ENCODE results near the gene YEATS2.
"Not testable (repeated sequence)": the region's sequence is repeated elsewhere in the genome, so short reads cannot be mapped to it uniquely, and the experiment has no call there.

Gene YEATS2

DNA sequence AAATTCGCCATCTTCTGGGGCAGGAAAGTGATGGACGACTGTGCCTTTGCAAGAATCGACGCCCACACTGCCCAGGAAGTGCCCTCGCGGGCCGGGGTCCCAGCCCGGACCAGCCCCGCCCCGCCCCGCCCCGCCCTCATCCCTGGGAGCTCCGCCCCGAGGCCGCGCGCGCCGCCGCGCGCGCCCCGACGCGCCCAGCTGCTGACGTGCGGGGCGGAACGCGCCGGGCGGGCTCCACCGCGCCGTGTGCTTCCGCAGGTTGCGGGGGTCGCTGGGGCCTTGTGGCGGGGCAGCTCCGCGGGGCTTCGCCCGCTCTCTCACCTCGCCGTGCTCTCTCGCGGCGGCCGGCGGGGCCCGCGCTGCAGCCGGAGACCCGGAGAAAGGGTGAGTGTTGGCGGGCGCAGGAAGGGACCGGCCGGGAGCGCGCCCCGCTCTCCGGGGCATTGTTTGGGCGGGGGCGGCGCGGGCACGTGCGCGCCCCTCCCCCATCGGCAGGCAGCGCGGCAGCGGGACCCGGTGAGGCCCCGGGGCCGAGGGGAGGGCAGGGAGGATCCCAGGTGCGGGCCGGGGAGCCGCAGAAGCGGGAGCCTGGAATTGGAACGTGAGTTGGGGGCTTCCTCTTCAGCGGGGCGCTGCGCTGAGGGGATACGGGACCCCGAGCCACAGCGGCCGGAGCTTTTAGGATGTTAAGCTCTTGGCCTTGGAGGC is at the start of gene YEATS2:
Gene YEATS2 (plus strand): TSS at position 188 of the 708 bp plus-strand sequence. CDS start 17,366 bp downstream, outside the sequence.
- no peak for DNase-seq

DNA sequence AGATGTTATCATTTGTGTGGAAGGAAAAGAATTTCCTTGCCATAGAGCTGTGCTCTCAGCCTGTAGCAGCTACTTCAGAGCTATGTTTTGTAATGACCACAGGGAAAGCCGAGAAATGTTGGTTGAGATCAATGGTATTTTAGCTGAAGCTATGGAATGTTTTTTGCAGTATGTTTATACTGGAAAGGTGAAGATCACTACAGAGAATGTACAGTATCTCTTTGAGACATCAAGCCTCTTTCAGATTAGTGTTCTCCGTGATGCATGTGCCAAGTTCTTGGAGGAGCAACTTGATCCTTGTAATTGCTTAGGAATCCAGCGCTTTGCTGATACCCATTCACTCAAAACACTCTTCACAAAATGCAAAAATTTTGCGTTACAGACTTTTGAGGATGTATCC is 47.0 kb upstream of the YEATS2 start:
- no peak for DNase-seq

DNA sequence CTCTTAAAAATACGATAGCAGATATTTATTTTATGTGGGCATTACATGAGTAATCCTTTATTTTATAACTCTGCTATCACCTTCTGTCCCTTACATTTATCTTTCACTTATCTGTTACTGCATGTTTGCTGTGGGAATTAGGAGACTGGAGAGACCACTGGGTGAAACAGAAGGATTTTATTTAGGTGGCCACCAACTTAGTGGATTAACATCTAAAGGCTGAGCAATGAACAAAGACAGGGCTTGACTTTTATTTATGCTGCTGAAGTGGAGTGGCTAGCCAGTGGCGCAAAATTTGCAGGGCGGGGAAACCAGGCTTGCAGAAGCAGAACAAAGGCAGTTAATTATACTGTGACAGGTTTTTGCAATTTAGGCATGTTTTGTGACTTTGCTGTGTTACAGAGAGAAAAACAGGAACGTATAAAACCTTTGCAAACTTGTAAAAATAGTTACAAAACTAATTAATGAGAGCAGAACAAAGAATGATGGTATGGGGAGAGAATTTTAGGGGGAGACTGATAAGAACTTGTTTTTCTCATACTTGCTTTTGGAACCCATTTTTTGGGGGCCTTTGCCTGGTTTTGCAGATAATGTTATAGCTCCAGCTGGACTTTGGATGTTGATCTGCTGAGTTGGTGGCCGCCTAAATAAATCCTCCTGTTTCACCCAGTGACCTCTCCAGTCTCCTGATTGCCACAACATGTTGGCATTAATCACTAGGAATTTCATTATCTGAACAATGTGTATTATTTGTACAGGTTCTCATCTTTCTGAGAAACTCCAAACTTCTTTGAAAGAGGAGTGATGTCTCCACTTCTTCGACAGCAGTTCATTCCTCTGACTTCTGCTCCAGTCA is 44.2 kb upstream of the YEATS2 start:
- DNase-seq, result no peak

DNA sequence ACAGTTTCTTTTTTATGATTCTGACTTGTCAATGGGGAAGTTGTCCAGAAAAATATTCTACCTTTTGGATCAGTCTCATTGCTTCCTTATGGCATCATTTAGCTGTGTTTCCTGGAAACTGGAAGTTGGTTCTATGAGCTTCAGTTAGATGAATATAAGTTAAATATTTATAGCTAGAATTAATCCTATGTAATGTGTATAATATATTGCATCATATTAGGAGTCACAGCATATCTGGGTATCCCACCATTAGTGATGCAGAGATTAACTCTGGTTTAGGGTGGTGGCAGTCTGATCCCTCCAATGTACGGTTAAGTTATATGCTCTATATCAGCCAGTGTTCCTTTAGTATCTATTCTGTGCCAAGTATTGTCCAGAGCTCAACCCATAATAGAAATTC is 42.9 kb upstream of the YEATS2 start:
- DNase-seq, result no peak

DNA sequence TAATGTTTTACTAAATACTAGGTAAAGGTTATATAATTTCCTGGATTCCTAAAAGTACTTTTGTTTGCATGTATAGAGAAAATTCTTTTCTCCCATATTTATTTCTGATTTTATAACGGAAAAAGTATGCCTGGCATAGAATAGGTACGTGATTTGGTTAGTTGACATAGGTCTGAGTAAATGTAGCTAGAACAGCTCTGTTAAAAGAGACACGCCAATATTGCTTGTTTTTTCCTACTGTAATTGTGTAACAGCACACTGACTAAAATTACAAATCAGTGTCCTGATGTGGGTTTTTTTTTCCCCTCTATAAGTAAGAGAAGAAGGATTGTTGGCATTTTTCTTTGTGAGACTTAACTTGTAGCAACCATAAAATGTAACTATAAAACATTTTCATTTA is 35.5 kb upstream of the YEATS2 start:
- no peak for DNase-seq

GRCh38 chr3:183664913-183665381 is 32.6 kb upstream of the YEATS2 start:
- no peak for DNase-seq

- DNase-seq, result no peak
These were observed 17.5 kb upstream of the YEATS2 start for GRCh38 chr3:183680061-183680460.

DNA sequence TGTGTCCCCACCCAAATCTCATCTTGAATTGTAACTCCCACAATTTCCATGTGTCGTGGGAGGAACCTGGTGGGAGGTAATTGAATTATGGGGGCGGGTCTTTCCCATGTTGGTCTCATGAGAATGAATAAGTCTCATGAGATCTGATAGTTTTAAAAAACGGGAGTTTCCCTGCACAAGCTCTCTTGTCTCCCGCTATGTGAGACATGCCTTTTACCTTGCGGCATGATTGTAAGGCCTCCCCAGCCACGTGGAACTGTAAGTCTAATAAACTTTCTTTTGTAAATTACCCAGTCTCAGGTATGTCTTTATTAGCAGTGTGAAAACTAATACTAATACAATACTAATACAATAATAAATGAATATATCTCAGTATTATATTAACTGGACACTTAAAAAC is 9.9 kb upstream of the YEATS2 start:
- no peak for DNase-seq

- DNase-seq, result no peak
These were observed 8.7 kb upstream of the YEATS2 start for GRCh38 chr3:183688874-183689273.

DNA sequence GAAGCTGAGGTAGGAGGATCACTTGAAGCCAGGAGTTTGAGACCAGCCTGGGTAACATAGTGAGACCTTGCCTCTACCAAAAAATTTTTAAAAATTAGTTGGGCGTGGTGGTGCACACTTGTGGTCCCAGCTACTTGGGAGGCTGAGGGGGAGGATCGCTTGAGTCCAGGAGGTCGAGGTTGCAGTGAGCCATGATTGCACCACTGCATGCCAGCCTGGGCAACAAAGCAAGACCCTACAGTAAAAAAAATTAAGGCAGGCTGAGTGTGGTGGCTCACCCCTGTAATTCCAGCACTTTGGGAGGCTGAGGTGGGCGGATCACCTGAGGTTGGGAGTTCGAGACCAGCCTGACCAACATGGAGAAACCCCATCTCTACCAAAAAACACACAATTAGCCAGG is 8.0 kb upstream of the YEATS2 start:
- not testable (repeated sequence) for DNase-seq

- DNase-seq, result no peak
These were observed 7.1 kb upstream of the YEATS2 start for GRCh38 chr3:183690402-183690995.

DNA sequence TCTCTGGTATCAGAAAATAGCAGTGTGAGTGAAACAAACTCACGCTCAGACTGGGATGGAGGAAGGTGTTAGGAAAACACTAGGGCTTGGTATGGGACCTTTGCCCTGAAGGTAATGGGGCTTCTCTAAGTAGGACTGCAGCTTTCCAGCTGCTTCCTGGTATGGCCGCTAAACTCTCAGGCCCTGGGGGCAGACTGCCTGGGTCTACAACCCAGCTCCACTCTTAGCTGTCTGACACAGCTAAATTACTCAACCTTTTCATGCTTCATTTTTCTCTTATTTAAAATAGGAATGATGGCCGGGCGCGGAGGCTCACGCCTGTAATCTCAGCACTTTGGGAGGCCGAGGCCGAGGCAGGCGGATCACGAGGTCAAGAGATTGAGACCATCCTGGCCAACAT is 5.2 kb upstream of the YEATS2 start:
- no peak for DNase-seq

DNA sequence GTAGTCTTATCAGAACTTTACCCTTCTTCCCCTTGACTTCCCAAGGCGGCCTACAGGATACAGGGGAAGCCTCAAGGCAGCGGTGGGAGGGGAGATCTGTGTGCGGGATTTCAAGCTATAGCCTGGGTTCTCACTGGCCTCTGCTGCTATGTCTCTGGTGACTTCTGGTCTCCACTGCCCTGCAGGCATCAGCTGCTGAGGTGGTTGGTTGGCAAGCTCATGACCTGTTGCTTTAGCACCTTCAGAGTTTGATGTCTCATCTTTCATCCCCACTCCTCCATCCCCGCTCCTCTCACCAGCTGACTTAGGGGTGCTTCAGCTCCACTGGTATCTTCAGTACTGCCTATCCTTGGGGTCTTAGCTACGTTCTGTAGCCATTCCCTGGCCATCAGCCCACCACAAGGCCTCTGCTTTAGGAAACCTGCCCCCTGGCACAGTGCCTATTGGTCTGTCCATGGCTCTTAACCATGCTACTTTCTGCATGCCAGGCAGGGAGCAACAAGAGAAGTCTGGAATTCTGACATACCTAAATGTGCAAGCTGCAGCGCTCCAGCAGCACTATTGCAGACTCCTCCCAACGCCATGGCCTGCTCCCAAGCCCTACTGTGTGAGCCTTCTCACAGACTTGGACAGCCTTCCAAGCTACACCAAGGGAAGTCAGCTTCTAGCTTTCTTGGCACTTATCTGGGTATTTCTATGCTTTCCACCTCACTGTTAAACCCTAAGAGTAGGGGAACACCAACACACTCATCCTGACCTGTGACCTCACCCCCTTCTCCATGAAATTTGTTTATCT is 1.8 kb upstream of the YEATS2 start:
- DNase-seq, result no peak

- DNase-seq, result no peak
These were observed 431 bp upstream of the YEATS2 start for GRCh38 chr3:183697123-183697609.

DNA sequence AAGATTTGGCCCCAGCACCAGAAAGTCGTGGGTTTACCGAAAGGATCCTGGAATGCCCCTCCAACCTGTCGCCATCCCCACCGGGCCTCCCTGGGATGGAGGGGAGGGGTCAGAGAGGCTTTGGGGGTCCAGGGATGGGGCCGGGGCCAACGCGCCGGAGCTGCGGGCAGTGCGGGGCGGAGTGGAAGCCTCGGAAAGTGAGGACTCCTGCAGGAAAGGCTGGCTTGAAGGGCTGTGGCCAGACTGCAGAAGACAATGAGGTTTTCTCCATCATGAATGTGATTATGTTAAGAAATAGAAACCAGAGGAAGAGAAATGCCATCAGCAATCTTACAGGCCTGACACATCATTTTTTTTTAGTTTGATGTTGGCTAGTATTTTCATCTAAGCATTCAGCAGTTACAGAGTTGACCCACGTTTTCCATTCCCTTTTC is 738 bp downstream of the YEATS2 start:
- no peak for DNase-seq

GRCh38 chr3:183698756-183699155 is 1.2 kb downstream of the YEATS2 start:
- DNase-seq, result peak; percentile 15

GRCh38 chr3:183699238-183699947 is 1.8 kb downstream of the YEATS2 start:
- no peak for DNase-seq

DNA sequence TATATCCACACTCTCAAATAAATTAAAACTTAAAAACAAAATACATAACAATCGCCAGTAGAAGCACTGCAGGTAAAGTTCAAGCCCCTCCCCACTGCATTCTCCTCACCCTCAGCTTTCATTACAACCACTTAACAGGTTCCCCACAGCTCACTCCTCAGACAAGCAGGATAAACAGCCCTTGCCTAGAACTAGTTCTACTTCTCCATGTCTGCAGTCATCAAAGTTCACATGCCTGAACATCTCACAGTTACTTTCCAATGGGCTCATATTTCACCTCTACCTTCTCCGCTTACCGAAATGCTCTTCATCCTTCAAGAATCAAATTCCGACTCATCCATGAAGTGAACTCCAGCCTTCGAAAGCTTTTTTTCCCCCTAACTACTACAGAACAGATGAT is 4.1 kb downstream of the YEATS2 start:
- no peak for DNase-seq

DNA sequence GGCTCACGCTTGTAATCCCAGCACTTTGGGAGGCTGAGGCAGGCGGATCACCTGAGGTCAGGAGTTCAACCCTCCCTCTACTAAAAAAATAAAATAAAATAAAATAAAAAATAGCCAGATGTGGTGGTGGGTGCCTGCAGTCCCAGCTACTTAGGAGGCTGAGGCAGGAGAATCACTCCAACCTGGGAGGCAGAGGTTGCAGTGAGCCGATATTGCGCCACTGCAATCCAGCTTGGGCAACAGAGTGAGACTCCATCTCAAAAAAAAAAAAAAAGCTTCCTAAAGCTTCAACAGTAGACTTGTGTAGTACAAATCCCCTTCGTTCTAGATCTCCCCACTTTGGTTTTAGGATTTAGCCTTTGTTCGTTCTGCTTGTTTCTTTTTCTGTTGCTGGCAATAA is 6.3 kb downstream of the YEATS2 start:
- not testable (repeated sequence) for DNase-seq

DNA sequence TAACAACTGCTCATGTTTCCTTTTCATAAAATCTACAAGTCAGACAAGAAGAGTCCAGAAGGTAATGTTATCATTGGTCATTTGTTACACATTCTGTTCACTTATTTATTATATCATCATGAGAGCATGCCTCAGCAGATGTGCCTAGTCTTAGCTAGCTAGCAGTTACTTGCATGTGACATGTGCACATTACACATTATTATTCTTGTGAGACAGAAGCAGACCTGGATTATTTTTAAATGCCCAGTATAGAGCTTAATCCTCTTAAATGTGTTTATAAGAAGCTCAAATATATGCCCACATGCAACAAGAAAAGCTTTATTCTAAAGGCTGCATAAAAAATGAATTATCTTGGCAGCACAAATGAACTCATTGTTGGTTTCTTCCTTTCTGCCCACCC is 12.6 kb downstream of the YEATS2 start:
- DNase-seq, result no peak

DNA sequence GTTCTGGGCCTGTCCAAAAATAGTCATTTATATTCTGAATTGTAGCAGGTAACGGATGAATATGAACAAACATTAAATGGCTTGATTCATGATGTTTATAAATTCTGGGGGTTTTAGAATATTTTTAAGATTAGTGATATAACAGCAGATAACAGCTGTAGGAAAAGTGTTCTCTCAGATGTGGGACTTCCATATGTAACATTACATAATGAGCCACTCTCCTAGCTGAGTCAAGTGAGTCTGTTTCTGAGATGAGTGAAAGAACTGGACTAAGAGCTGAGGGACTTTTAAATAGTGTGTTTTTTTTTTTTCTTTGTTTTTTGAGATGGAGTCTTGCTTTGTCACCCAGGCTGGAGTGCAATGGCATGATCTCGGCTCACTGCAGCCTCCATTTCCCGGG is 13.9 kb downstream of the YEATS2 start:
- no peak for DNase-seq

- DNase-seq, result no peak
These were observed 17.0 kb downstream of the YEATS2 start for GRCh38 chr3:183714622-183715021.
